CMK (cell line): ENCODE data around the gene MAP3K1.
"Not testable (repeated sequence)": the region's sequence is repeated elsewhere in the genome, so short reads cannot be mapped to it uniquely, and the experiment has no call there.

ENCODE experiments used
- DNase-seq: peaks from one replicate; pipeline ENCODE4 v3.0.0-alpha.2; 2010; ENCODE audit warnings: low read depth

The MAP3K1 gene

DNA sequence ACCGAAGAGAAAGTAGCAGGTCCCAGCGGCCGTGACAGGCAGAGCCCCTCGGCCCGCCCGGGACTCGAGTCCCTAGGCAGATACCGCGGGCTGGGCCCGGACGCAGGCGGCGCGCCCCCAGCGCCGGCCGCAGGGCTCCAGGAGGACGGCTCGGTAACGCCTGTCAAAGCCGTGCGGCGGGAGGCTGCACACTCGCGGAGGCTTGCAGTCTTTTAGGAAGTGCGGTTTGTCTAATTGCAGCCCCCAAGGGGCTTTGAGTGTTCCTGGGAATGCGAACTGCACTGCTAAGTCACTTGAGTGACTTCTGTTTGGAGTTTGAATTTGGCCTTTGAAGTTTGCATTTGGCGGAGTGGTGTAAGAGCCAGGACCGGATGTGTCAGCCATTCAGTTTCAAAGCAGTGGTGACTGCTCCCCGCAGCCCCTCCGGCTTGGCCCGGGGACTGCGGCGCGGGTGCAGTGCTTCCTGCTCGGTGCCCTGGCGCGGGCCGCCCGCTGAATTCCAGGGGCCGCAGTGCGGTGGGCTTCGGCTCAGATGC lies 1.3 kb downstream of the MAP3K1 start:
- DNase-seq, result no peak

DNA sequence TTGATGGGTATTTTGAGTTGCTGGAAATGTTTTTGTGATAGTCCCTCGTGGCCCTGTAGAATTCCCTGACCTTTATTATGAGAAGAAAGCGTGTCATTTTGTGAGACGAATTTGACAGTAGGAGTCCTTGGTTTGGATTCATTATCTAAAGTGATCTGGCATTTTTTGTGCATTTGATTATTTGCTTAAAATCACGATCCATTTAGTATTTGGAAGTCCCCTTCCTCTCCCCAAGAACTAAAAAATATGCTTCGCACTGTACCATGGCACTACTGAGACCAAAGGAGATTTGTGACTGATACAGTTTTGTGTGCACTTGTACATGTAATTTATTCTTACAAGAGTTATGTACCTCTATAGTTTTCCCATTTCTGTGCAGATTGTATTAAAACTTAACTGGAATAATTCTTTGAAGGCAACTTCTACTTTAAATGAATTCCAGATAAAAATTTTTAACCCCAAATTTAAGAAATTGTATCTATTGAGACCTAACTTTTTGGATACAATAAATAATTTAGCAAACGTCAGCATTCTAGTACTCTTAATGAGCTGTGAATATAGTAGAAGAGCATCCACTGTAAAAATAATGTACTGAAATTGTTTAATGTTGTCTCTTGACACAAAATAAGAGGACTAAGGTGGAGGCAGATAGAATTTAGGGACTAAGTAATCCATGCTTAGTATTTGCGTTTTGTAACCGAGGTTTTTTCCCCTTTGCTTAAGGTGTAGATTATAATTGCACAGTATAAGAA lies 2.1 kb downstream of the MAP3K1 start:
- no peak for DNase-seq

DNA sequence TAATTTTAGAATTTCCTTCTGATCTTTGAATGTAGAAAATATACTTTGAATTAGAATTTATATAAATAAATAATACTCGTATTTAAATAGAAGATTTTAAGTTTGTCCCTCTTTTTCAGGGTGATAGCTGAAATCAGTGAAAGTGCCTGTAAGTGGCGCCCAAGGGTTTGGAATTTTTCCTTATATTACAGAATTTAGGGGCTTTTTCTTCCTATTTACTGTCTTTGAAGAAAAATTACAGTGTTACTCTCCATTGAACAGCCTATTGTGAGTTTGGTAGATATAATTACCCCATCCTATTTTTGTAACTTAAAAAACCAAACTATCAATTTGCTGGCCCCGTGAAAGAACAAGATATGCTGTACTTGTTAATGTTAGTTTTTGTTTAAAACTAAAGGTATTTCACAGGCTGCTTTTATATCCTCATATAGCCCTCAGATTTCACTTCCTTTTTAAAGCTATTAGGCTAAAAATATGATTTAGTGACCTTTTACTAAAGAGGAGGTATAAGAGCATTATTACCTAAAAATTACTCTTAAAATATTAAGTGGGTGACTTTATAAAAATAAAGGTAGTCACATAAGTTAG lies 3.2 kb downstream of the MAP3K1 start:
- no peak for DNase-seq

DNA sequence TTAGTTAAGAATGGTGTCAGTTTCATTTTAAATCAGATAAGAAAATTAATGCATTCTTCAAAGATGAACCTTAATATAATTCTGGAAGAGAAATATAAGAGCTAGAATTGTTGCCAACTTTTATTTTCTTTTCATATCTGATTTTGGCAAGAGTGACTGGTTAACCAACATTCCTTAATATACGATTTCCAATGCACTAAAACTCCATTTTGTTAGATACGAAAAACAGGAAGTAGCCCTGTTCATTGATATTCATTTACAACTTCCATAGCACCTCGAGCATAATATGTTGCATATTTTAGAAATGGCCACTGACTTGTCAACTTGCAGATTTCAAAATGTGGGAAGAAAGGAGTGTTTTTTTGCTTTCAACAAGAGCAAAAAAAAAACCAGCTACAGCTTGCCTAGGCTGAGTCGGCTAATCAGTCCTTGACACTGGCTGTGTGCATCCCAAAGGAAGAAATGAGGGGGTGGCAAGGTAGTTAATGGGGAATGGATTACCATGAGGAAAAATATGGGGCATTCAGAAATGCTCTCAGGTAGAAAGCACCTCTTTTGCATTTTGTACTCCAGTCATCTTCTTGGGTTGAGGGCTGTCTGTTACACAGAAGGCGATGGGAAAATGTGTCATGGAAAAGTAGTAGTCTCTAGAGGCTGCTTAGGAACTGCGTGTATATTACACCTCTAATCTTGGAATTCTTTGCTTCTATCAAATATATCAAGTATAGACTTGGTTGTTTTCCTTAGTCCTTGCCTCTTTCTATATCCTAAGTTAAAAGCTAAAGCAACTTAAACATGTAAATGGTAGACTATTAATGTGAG lies 3.9 kb downstream of the MAP3K1 start:
- no peak for DNase-seq

DNA sequence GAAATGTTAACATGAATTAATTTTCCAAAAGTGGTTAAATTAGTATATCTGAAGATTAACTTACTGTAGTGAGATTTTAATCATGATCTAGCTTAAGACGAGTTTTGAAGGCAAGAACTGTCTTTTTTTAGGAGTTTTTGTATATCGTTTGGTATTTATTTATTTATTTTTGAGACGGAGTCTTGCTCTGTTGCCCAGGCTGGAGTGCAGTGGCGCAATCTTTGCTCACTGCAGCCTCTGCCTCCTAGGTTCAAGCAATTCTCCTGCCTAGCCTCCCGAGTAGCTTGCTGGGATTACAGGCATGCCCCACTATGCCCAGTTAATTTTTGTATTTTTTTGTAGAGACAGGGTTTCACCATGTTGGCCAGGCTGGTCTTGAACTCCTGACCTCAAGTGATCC lies 6.5 kb downstream of the MAP3K1 start:
- not testable (repeated sequence) for DNase-seq

DNA sequence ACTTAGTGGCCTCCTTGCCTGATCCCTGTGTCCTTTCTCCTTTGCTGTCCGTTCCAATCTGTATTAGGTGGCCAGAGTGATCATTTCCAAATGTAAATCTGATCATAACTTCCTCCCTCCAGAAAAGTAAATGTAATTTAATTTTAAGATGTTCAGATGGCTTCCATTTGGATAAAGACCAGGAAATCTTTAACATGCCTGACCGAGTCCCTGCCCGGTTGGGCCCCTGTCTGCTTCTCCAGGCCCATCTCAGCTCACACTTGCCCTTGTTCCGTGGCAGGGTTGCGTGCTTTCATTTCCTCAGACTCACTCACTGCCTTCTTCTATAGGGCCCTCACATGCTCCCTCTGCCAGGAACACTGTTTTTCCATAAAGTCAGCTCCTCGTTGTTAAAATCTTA lies 7.6 kb downstream of the MAP3K1 start:
- DNase-seq, result no peak

DNA sequence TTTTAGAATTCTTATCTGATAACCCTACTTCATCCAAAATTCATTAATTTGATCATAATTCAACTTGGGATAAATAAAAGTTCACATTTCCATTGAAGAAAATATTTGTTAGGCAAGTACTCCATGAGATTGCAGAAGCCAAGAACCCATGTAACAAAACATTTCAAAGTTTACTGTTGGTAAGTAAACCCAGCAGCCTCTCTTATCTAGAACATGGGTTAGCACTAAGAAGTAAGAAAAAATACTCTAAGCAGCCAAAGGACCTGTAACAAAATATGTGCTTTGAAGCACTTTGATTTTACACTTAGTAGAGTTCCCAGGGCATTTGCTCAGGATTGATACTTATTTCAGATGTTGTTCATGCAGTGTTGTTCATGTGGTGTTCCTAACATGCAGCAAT lies 8.7 kb downstream of the MAP3K1 start:
- DNase-seq, result no peak

DNA sequence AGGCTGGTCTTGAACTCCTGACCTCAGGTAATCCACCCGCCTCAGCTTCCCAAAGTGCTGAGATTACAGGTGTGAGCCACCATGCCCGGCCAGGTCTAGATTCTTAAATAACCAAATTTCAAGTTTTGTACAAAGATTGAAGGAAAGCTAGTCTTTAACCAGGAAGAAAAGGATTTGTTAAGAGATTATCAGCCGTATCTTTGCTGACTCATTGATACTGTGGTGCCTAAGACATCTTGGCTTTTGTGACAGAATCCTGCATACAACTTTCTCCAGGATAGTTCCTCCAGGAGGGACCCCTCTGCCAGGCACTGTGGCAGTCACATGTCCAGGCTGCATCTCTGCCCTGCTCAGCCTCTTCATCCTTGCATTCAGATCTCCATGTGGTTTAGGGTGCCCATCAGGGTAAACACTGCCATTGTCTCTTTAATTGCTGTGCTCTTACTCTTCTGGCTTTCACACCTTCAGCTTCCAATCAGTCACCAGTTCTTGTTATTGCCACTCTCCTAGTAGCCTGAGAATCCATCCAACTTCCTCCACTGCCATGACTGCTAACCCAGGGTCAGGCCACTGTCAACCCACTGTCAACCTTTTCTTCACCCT lies 10.0 kb downstream of the MAP3K1 start:
- no peak for DNase-seq

DNA sequence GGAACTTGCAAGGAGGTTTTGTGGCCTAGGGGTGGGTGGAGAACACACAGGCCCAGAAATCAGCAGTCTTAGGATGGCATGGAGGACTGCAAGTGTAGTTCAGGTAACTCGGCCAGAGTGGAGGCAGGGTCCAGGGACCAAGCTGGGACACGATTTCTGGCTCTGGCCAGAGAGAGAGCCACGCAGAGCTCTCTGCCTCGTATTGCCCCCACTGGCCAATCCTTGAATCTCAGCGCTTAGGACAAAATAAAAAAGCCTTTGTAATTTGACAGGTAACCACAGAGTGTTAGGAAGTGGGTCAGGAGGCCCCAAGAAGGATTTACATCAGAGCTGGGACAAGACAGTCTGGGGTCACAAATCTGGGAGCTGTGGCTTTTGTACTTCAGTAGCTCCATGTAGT lies 11.7 kb downstream of the MAP3K1 start:
- DNase-seq, result no peak

DNA sequence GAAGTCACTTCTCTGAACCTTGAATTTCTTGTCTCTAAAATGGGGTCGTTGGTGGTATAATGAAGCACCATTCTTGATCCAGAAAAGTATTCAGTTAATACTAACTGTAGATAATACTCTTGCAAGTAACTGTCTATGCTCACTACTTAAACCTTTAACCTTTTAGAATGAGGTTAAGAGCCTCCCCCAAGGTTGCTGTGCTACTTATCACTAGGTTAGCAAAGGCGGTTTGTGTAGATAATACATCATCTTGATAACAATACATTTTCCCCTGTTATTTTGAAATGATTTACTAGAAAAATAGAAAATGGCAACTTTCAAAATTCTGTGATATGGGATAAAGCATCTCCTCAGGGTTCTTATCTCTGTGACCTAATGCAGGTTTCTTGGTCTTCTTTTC lies 12.6 kb downstream of the MAP3K1 start:
- DNase-seq, result no peak

DNA sequence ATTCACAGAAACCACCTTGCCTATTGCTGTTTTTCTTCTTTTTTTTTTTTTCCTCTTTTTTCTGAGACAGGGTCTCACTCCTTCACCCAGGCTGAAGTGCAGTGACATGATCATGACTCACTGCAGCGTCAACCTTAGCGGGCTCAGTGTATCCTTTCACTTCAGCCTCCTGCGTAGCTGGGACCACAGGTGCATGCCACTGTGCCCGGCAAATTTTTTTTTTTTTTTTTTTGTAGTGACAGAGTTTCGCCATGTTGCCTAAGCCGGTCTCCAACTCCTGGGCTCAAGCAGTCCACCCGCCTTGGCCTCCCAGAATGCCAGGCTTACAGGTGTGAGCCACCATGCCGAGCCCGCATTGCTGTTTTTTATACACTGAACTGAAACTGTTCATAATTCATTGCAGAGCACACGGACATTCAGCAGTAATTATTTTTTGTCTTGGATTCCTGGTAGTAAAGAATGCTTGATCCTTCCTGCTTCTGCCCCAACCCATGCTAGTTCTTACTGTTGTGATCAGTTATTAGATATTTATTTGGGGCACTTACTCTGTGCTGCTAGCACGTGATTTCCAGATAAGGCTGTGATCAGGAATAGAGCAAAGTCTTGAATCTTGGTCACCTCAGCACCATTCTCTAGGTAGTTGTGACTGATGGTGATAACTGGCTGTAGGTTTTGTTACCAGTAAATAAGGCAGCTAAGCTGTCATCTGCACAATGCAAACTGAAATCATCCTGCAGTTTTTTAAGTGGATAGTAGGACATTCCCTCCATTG lies 14.0 kb downstream of the MAP3K1 start:
- no peak for DNase-seq

DNA sequence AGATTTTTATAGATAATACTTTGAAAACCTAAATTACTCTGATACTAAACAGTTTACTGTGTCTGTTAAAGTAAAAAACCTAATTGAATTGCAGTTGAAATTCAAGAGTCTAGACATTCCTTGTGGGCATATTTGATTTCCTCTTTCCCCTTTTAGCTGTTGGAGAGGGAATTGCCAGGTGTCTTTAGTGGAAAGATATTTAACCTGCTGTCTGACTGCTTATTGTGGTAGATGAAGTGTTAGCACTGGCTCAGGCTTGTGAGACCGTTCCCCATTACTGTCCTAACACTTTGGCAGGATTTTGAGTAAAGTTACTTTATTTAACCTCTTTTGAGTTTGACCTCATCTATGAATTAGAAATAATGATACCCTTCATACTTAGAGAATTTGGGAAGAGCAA lies 16.4 kb downstream of the MAP3K1 start:
- no peak for DNase-seq

DNA sequence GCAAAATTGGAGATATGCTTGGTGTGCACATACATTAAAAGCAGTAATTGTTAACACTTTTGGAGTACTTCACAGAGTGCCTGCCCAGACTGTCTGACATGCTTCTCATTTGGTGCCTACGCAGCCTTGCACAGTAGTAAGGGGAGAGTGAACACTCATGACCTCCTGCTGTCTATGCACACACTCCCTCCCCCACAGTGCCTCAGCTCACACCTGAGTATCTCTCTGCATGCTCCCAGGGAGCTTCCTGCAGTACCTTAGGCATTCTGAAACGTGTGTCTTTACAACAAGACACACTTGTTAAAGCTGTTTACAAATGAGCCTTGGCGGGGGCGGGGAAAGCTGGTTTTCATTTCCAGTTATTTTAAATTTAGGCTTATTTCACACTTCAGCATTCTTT lies 18.0 kb downstream of the MAP3K1 start:
- DNase-seq, result no peak

DNA sequence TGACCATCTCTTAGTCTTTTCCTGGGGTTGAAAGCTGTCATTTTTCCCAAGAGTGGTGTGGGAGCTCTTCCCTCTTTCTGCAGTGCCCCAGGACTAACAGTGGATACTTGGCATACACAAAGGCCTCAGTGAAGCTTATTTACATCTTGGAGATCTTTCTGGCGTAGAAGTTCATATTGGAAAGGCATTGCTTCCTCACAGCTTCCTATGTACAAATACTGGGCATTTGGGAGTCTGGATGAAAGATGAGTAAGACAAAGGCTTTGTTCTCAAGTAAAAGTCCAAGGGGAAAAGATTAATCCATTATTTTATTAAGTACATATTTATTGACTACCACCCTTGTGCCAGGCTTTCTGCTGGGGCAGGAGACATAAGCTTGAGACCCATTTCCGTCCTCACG lies 22.0 kb downstream of the MAP3K1 start:
- DNase-seq, result no peak

DNA sequence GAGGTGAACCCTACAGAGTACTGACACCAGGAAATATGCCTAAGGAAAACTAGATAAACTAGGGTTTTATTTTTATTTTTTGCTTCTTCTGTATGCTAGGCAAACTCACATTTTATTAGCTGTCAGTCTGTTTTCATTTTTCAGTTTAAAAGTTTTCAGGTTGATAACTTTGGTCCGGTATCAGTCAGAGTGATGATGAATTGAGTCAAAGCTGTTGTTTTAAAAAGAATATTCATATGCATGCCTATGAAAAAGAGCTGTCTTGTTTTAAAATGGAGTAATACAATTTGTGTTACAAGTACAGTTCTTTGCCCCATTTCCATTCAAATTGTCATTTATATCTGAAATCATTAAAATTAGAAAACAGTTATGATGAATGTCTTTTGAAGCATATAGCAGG lies 22.6 kb downstream of the MAP3K1 start:
- no peak for DNase-seq

DNA sequence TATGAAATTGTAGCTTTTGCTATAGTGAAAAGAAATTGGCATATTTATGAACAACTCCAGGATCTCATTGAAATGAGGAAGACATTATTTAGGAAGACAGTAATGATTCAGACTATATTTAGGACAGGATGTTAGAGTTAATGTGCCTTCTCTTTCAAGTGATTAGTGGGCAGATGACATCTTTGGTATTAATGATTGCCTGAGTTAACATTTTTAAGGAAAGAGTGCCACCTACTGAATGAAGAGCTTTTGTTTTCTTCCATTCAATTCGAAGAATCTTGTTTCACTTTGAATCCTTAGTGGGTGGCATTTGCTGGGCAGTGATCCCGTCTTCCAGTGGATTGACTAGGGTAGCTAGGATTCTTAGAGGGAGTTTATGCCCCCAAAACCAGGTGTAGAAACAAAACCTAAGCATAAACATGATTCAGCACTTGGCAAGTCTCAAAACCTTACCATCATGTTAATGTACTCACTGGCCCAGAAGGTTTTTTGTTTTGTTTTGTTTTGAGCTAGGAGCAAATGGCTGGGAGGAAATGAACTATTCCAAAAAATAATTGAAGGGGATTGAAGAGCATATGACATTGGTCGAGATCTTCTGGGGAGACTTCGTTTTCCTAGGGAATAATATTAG lies 23.2 kb downstream of the MAP3K1 start:
- no peak for DNase-seq

DNA sequence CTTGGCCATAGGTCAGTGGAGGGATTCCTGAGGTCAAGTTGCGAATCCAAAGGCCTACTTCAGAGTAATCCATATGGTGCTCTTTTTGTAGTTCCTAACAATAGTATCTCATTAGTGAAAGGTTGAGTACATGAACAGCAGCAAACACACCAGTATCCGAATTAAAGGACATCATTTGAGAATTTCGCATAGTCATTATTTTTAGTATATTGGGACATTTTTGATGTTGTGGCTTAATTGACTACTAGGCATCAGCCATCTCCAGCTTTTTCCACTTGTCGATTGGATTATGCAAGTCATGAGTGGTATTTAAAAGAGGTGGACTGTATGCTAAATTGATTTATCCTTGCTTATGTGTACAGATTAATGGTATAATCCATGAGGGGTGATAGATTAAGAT lies 23.7 kb downstream of the MAP3K1 start:
- no peak for DNase-seq

DNA sequence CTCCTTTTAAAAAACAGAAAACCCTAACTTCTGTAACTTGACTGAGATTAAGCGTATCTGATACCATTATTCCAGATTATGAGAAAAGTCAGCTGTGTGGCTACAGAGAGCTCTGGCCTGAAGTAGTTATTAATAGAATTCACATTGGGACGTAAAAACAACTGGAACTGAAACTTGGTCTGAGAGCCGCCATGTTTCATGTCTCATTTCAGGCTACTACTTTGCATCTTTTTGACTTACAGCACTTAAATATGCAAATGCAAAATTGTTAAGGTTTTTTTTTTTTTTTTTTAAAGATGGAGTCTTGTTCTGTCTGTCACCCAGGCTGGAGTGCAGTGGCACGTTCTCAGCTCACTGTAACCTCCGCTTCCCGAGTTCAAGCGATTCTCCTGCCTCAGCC lies 25.2 kb downstream of the MAP3K1 start:
- no peak for DNase-seq

DNA sequence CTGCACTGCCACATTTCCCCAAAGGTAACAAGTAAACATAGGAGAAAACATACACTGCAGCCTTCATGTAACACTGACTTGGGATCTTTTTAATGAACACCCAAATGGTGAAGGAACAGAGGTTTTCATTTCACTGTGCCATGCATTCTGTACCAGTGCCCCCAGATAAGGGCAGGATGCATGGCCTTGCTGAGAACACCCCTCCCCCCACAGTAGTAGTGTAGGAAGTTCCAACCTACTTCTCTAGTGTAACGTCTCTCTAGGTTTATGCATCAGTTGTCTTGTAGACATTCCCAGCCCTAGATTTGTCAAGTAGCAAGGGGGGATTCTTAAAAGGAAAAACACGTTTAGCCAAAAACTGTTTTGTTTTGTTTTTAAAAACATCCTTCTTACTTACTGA lies 29.9 kb downstream of the MAP3K1 start:
- no peak for DNase-seq

DNA sequence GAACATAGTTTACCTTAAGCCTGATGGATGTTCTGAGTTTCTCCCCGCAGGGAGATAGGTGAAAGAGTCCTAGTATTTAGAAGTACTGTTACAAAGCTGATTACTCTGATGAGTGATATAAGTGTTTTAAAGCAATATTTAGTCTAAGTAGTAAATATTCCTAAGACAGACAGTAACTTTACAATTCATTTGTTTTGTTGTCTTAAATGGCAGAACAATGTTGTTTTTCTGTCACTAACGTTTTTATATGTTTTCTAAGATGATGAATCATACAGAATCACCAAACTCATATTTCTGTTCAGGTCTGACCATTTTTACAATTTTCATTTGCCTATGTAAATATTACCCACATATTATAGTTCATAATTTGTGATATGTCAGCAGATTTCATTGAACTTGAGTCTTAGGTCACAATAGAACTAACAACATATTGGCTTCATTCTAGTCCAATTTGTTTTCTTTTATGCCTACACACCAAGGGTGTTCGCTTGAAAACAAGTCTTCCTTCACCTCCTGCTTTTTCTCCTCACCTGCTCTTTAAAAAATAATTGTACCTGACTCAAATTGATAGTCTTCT lies 30.6 kb downstream of the MAP3K1 start:
- no peak for DNase-seq

DNA sequence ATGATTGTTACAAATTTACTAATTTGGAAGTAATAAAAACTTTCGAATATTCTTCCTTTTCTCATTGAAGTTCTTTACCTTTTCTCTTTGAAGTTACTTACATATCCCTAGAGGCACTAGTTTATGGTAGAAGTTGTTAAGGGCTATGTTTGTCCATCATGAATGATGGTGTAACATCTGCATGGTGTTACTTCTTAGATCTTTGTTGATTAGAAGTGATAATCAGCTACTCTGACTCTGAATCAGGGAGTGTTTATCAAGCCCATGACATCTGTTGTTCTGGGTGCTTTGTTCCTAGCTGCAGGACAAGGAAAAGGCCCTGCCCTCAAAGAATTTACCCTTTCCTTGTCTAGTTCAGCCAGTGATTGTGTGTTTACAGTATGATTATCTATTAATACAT lies 32.9 kb downstream of the MAP3K1 start:
- no peak for DNase-seq
